ENCODE results near the gene ABI3BP.

GRCh38 chr3:100882571-100882984, 110.6 kb downstream of the ABI3BP start:
- TF ChIP-seq FOXM1 (IDR thresholded peaks at IDR 0.05; ENCODE audit: borderline replicate concordance, low read depth) = no peak
- TF ChIP-seq TAF1 (IDR thresholded peaks at IDR 0.05; ENCODE audit: low read depth) = no peak
- no peak for TF ChIP-seq REST (IDR thresholded peaks at IDR 0.05; ENCODE audit: low read depth)
- TF ChIP-seq USF1 (IDR thresholded peaks at IDR 0.05) = no peak
- no peak for TF ChIP-seq MAX (IDR thresholded peaks at IDR 0.05)
- TF ChIP-seq CREB1 (IDR thresholded peaks at IDR 0.05; ENCODE audit: low read depth) = no peak
- no peak for TF ChIP-seq CEBPB (IDR thresholded peaks at IDR 0.05)
- no peak for TF ChIP-seq ZBTB7A (IDR thresholded peaks at IDR 0.05; ENCODE audit: low read depth)
- no peak for TF ChIP-seq EP300 (IDR thresholded peaks at IDR 0.05; ENCODE audit: borderline replicate concordance)
- TF ChIP-seq RAD21 (IDR thresholded peaks at IDR 0.05; ENCODE audit: low read depth) = no peak
- TF ChIP-seq TEAD4 (IDR thresholded peaks at IDR 0.05) = no peak
- no peak for TF ChIP-seq YY1 (IDR thresholded peaks at IDR 0.05; ENCODE audit: low read depth)

Measured in Ishikawa (cell line).